HepG2 (cell line): ENCODE results near the gene BRD3. TPM values are rescaled to one million over a fixed set of nuclear protein-coding genes. Genes with fewer than 3 reads are reported as not detected.
A peak's percentile ranks its signal among the peaks of the same experiment; 100 is the strongest.

ENCODE experiments used
- FOXA3 ChIP-seq: IDR thresholded peaks from 2 replicates; pipeline ENCODE4 v1.6.1; 2016; ENCODE audit warnings: missing genetic modification reagents, missing compliant biosample characterization
- HNRNPLL ChIP-seq: fragments of 200-400 bp; formaldehyde crosslinking; IDR thresholded peaks from 2 replicates; pipeline ENCODE4 v1.6.1; 2017; ENCODE audit warnings: mild to moderate bottlenecking, low read depth, low read length; ENCODE audit not compliant: poor library complexity, severe bottlenecking
- MIER3 ChIP-seq: IDR thresholded peaks from 2 replicates; pipeline ENCODE4 v1.6.1; 2016; ENCODE audit warnings: missing compliant biosample characterization, borderline replicate concordance
- NBN ChIP-seq: fragments of 450-650 bp; conservative IDR thresholded peaks from 2 replicates; pipeline ENCODE4 v1.6.1; 2017
- NR2F1 ChIP-seq, 2 experiments: fragments of 450-650 bp in 1 of 2; formaldehyde crosslinking in 1 of 2; IDR thresholded peaks; 2 replicates each; pipeline versions ENCODE4 v1.5.0 to v1.6.1; 2016 to 2020; ENCODE audit warnings: mild to moderate bottlenecking in 1 of 2, missing compliant biosample characterization in 1 of 2, missing genetic modification reagents in 1 of 2, moderate library complexity in 1 of 2
- SETDB1 ChIP-seq: sonication (generic); formaldehyde crosslinking; IDR thresholded peaks from 2 replicates; pipeline ENCODE4 v1.5.1; 2020; ENCODE audit warnings: missing genetic modification reagents, mild to moderate bottlenecking, borderline replicate concordance
- SSRP1 ChIP-seq: IDR thresholded peaks from 2 replicates; pipeline ENCODE4 v1.6.1; 2016; ENCODE audit warnings: control low read depth
- ZFY ChIP-seq: sonication (generic); formaldehyde crosslinking; IDR thresholded peaks from 2 replicates; pipeline ENCODE4 v1.4.0; 2020; ENCODE audit warnings: missing genetic modification reagents
- ZNF17 ChIP-seq: sonication (generic); formaldehyde crosslinking; IDR thresholded peaks from 2 replicates; pipeline ENCODE4 v1.5.0; 2020; ENCODE audit warnings: mild to moderate bottlenecking, missing genetic modification reagents
- ZNF343 ChIP-seq: sonication (generic); formaldehyde crosslinking; IDR thresholded peaks from 2 replicates; pipeline ENCODE4 v1.4.0; 2020; ENCODE audit warnings: mild to moderate bottlenecking, missing genetic modification reagents
- ZNF446 ChIP-seq: sonication (generic); formaldehyde crosslinking; IDR thresholded peaks from 2 replicates; pipeline ENCODE4 v1.5.0; 2020; ENCODE audit warnings: mild to moderate bottlenecking, missing genetic modification reagents
- ZNF530 ChIP-seq: sonication (generic); formaldehyde crosslinking; IDR thresholded peaks from 2 replicates; pipeline ENCODE4 v1.5.0; 2020; ENCODE audit warnings: low read depth, mild to moderate bottlenecking, missing genetic modification reagents
- ZNF777 ChIP-seq: sonication (generic); formaldehyde crosslinking; IDR thresholded peaks from 2 replicates; pipeline ENCODE4 v1.4.0; 2020; ENCODE audit warnings: missing genetic modification reagents
- ZNF841 ChIP-seq: sonication (generic); formaldehyde crosslinking; IDR thresholded peaks from 2 replicates; pipeline ENCODE4 v1.8.1; 2023; ENCODE audit warnings: missing genetic modification reagents, borderline replicate concordance
- polyA plus RNA-seq, 8 experiments: library from polyadenylated mRNA; depleted of rRNA in 3 of 8; stranded (reverse) in 7 of 8; unstranded in 1 of 8; fragments of >200 nt; fragmentation: Illumina TruSeq in 4 of 8; extraction: Trizol in 4 of 8; gene quantifications; 2 replicates each; pipeline versions ENCODE4 v1.2.1 to v1.2.3, GENCODE V29; 2011 to 2016; ENCODE audit warnings: low read depth in 4 of 8, missing spikeins in 1 of 8, mixed read lengths in 1 of 8; ENCODE audit not compliant: insufficient read depth in 1 of 8
- total RNA-seq, 5 experiments: library from RNA; depleted of rRNA; stranded (reverse); fragments of >200 nt; fragmentation: Illumina TruSeq; extraction: Trizol; gene quantifications; 2 replicates each; pipeline ENCODE4 v1.2.3, GENCODE V29; 2016; ENCODE audit warnings: low read depth in 1 of 5
- TF ChIP-seq, protein P1 (sequence below): fragments of 450-650 bp; IDR thresholded peaks from 2 replicates; pipeline ENCODE4 v1.6.1; 2017; ENCODE audit warnings: mild to moderate bottlenecking
- TF ChIP-seq, protein P2 (sequence below): sonication (generic); formaldehyde crosslinking; IDR thresholded peaks from 2 replicates; pipeline ENCODE4 v1.4.0; 2020; ENCODE audit warnings: missing genetic modification reagents
- TF ChIP-seq, protein P3 (sequence below): sonication (generic); formaldehyde crosslinking; IDR thresholded peaks from 2 replicates; pipeline ENCODE4 v1.4.0; 2020; ENCODE audit warnings: missing genetic modification reagents
- TF ChIP-seq, protein P4 (sequence below): sonication (generic); formaldehyde crosslinking; IDR thresholded peaks from 2 replicates; pipeline ENCODE4 v1.5.1; 2020; ENCODE audit warnings: mild to moderate bottlenecking, missing genetic modification reagents, moderate library complexity
- TF ChIP-seq, protein P5 (sequence below): sonication (generic); formaldehyde crosslinking; conservative IDR thresholded peaks from 2 replicates; pipeline ENCODE4 v1.8.1; 2023; ENCODE audit warnings: missing genetic modification reagents

The BRD3 gene
- total and polyA plus RNA-seq, 2 of the 13 experiments (the other 11 are each of a cell fraction or from before 2014, with no cell fraction given), result 5.9 to 12.9 TPM

DNA sequence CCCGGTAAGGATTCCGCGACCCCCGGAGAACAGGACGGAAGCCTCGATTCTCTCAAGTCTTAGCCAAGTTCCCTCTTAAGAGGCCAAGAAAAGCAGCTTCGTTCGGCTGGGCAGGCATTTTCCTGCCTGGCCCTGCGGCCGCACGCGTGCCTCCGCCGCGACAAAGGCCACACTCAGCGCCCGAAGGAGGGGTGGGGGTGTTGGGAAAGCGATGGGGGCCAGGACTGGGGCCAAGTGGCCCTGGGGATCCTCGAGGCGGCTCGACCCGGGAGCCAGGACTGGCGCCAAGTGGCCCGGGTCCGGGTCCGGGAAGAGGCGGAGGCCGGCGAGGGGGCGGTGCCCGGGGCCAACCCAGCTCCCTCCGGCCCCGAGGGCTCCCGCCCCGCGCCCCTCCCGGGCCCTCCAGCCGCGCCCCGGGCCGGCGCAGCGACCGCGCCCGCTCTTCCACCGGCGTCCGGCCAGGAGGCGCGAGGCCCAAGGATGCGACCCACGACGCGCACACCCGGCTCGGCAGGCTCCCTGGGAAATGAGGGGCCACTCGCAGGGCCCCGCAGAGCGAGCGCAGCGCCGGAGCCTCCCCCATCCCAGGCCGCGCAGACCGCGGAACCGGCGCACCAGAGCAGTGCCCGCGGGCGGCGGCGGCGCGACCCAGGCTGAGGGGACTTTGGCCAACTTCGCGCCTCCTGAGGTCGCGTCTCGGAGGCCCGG is 76.5 kb downstream of the BRD3 start (continued):
- TF ChIP-seq, protein P1, sequence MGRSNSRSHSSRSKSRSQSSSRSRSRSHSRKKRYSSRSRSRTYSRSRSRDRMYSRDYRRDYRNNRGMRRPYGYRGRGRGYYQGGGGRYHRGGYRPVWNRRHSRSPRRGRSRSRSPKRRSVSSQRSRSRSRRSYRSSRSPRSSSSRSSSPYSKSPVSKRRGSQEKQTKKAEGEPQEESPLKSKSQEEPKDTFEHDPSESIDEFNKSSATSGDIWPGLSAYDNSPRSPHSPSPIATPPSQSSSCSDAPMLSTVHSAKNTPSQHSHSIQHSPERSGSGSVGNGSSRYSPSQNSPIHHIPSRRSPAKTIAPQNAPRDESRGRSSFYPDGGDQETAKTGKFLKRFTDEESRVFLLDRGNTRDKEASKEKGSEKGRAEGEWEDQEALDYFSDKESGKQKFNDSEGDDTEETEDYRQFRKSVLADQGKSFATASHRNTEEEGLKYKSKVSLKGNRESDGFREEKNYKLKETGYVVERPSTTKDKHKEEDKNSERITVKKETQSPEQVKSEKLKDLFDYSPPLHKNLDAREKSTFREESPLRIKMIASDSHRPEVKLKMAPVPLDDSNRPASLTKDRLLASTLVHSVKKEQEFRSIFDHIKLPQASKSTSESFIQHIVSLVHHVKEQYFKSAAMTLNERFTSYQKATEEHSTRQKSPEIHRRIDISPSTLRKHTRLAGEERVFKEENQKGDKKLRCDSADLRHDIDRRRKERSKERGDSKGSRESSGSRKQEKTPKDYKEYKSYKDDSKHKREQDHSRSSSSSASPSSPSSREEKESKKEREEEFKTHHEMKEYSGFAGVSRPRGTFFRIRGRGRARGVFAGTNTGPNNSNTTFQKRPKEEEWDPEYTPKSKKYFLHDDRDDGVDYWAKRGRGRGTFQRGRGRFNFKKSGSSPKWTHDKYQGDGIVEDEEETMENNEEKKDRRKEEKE, result no peak
- TF ChIP-seq, protein P2, sequence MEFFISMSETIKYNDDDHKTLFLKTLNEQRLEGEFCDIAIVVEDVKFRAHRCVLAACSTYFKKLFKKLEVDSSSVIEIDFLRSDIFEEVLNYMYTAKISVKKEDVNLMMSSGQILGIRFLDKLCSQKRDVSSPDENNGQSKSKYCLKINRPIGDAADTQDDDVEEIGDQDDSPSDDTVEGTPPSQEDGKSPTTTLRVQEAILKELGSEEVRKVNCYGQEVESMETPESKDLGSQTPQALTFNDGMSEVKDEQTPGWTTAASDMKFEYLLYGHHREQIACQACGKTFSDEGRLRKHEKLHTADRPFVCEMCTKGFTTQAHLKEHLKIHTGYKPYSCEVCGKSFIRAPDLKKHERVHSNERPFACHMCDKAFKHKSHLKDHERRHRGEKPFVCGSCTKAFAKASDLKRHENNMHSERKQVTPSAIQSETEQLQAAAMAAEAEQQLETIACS (CRISPR knock-in tag), result no peak
- TF ChIP-seq SETDB1 (CRISPR knock-in tag) (no peak), HNRNPLL (peak; percentile 72), MIER3 (no peak), ZNF530 (CRISPR knock-in tag) (no peak), ZNF446 (peak; percentile 40; the same call in 1 of the 2 replicates), NR2F1 (CRISPR knock-in tag; IDR thresholded peaks at IDR 0.05) (peak in 1 of 2 experiments; percentile 6; a peak in 1 of 4 replicates), SSRP1 (CRISPR knock-in tag) (no peak), ZFY (peak; percentile 10; the same call in 1 of the 2 replicates), ZNF17 (no peak), ZNF777 (CRISPR knock-in tag) (peak; percentile 15; the same call in 1 of the 2 replicates), ZNF343 (CRISPR knock-in tag) (0 out of 2 replicates have a peak, but pooled peaks have one; percentile 53), FOXA3 (CRISPR knock-in tag) (no peak), ZNF841 (CRISPR knock-in tag) (no peak), NBN (no peak)
- TF ChIP-seq, protein P3, sequence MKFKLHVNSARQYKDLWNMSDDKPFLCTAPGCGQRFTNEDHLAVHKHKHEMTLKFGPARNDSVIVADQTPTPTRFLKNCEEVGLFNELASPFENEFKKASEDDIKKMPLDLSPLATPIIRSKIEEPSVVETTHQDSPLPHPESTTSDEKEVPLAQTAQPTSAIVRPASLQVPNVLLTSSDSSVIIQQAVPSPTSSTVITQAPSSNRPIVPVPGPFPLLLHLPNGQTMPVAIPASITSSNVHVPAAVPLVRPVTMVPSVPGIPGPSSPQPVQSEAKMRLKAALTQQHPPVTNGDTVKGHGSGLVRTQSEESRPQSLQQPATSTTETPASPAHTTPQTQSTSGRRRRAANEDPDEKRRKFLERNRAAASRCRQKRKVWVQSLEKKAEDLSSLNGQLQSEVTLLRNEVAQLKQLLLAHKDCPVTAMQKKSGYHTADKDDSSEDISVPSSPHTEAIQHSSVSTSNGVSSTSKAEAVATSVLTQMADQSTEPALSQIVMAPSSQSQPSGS (CRISPR knock-in tag), result no peak
- TF ChIP-seq, protein P4, sequence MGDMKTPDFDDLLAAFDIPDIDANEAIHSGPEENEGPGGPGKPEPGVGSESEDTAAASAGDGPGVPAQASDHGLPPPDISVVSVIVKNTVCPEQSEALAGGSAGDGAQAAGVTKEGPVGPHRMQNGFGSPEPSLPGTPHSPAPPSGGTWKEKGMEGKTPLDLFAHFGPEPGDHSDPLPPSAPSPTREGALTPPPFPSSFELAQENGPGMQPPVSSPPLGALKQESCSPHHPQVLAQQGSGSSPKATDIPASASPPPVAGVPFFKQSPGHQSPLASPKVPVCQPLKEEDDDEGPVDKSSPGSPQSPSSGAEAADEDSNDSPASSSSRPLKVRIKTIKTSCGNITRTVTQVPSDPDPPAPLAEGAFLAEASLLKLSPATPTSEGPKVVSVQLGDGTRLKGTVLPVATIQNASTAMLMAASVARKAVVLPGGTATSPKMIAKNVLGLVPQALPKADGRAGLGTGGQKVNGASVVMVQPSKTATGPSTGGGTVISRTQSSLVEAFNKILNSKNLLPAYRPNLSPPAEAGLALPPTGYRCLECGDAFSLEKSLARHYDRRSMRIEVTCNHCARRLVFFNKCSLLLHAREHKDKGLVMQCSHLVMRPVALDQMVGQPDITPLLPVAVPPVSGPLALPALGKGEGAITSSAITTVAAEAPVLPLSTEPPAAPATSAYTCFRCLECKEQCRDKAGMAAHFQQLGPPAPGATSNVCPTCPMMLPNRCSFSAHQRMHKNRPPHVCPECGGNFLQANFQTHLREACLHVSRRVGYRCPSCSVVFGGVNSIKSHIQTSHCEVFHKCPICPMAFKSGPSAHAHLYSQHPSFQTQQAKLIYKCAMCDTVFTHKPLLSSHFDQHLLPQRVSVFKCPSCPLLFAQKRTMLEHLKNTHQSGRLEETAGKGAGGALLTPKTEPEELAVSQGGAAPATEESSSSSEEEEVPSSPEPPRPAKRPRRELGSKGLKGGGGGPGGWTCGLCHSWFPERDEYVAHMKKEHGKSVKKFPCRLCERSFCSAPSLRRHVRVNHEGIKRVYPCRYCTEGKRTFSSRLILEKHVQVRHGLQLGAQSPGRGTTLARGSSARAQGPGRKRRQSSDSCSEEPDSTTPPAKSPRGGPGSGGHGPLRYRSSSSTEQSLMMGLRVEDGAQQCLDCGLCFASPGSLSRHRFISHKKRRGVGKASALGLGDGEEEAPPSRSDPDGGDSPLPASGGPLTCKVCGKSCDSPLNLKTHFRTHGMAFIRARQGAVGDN (CRISPR knock-in tag), result peak; percentile 59
- TF ChIP-seq, protein P5, sequence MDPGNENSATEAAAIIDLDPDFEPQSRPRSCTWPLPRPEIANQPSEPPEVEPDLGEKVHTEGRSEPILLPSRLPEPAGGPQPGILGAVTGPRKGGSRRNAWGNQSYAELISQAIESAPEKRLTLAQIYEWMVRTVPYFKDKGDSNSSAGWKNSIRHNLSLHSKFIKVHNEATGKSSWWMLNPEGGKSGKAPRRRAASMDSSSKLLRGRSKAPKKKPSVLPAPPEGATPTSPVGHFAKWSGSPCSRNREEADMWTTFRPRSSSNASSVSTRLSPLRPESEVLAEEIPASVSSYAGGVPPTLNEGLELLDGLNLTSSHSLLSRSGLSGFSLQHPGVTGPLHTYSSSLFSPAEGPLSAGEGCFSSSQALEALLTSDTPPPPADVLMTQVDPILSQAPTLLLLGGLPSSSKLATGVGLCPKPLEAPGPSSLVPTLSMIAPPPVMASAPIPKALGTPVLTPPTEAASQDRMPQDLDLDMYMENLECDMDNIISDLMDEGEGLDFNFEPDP, result no peak
